ENCODE measurements around the gene ZNF516.
A peak's percentile ranks its signal among the peaks of the same experiment; 100 is the strongest.

Gene ZNF516

GRCh38 chr18:76491776-76492668 is 3.0 kb downstream of the ZNF516 start (continued):
- no peak for TF ChIP-seq AEBP2 (tag by site-specific recombination; IDR thresholded peaks at IDR 0.05; ENCODE audit: borderline replicate concordance)
- no peak for TF ChIP-seq ZSCAN23 (tag by site-specific recombination; IDR thresholded peaks at IDR 0.05)
- TF ChIP-seq TCF7L2 (IDR thresholded peaks at IDR 0.05; ENCODE audit: borderline replicate concordance, low read depth, low read length): no peak
- peak; percentile 46 for TF ChIP-seq ZNF513 (tag by site-specific recombination; IDR thresholded peaks at IDR 0.05)
- TF ChIP-seq ZNF404 (tag by site-specific recombination; IDR thresholded peaks at IDR 0.05): no peak
- TF ChIP-seq OSR2 (tag by site-specific recombination; IDR thresholded peaks at IDR 0.05): peak; percentile 33
- TF ChIP-seq PRDM4 (tag by site-specific recombination; IDR thresholded peaks at IDR 0.05): no peak
- TF ChIP-seq ZNF248 (tag by site-specific recombination; IDR thresholded peaks at IDR 0.05): no peak
- no peak for TF ChIP-seq ZNF549 (tag by site-specific recombination; IDR thresholded peaks at IDR 0.05)
- TF ChIP-seq ZSCAN18 (tag by site-specific recombination; IDR thresholded peaks at IDR 0.05): no peak
- TF ChIP-seq INSM2 (tag by site-specific recombination; IDR thresholded peaks at IDR 0.05): no peak
- TF ChIP-seq ZNF174 (tag by site-specific recombination; IDR thresholded peaks at IDR 0.05): no peak
- TF ChIP-seq ZNF274 (IDR thresholded peaks at IDR 0.05; ENCODE audit: low read length): no peak
- no peak for TF ChIP-seq ZNF274 (tag by site-specific recombination; IDR thresholded peaks at IDR 0.05; ENCODE audit: borderline replicate concordance)
- TF ChIP-seq ZNF629 (tag by site-specific recombination; IDR thresholded peaks at IDR 0.05): 0 out of 2 replicates have a peak, but pooled peaks have one; percentile 10
- no peak for TF ChIP-seq ZNF280C (tag by site-specific recombination; IDR thresholded peaks at IDR 0.05)
- peak; percentile 83 for TF ChIP-seq ZNF398 (tag by site-specific recombination; IDR thresholded peaks at IDR 0.05)
- no peak for TF ChIP-seq ZNF596 (tag by site-specific recombination; IDR thresholded peaks at IDR 0.05)
- TF ChIP-seq ZNF148 (tag by site-specific recombination; IDR thresholded peaks at IDR 0.05; ENCODE audit: borderline replicate concordance): no peak
- no peak for TF ChIP-seq ZNF302 (tag by site-specific recombination; IDR thresholded peaks at IDR 0.05; ENCODE audit: low read depth)
- TF ChIP-seq ZNF175 (tag by site-specific recombination; IDR thresholded peaks at IDR 0.05): no peak
- TF ChIP-seq ZNF660 (tag by site-specific recombination; IDR thresholded peaks at IDR 0.05): no peak
- TF ChIP-seq SCRT1 (tag by site-specific recombination; IDR thresholded peaks at IDR 0.05; ENCODE audit: borderline replicate concordance): no peak

Data from HEK293 (cell line).